Esophagus squamous epithelium (tissue), 5 donors: Measurements from ENCODE around the gene LRRTM3. TPM values are rescaled to one million over a fixed set of nuclear protein-coding genes. Genes with fewer than 3 reads are reported as not detected.

ENCODE experiments used
- DNase-seq: peaks from one replicate; lab custom pipeline; 2025; lab: John Stamatoyannopoulos, UW
- H3K27ac ChIP-seq, 4 donors: fragments of 200-600 bp; sonication (generic); one replicate each; pipeline ENCODE4 v1.5.1; 2016 to 2019; ENCODE audit warnings: mild to moderate bottlenecking in 1 of 4
- H3K27me3 ChIP-seq, 4 donors: fragments of 200-600 bp; sonication (generic); 1 replicate in 3 of 4; 2 replicates in 1 of 4; pipeline versions ENCODE4 v1.5.1 to v1.6.0; 2017 to 2021; ENCODE audit warnings: antibody characterized with exemption in 1 of 4
- H3K36me3 ChIP-seq, 3 donors: fragments of 200-600 bp; sonication (generic); one replicate each; pipeline ENCODE4 v1.5.1; 2016 to 2019
- H3K4me1 ChIP-seq, 3 donors: fragments of 200-600 bp; sonication (generic); one replicate each; pipeline ENCODE4 v1.5.1; 2017 to 2019
- H3K4me3 ChIP-seq, 4 donors: fragments of 200-600 bp; sonication (generic); 1 replicate in 3 of 4; 2 replicates in 1 of 4; pipeline ENCODE4 v1.5.1; 2016 to 2019; ENCODE audit warnings: mild to moderate bottlenecking in 2 of 4, moderate library complexity in 1 of 4
- H3K9me3 ChIP-seq, 3 donors: fragments of 200-600 bp; sonication (generic); one replicate each; pipeline ENCODE4 v1.5.1; 2016 to 2019
- POLR2A ChIP-seq, 4 donors: fragments of 450-650 bp; IDR thresholded peaks; one replicate each; pipeline ENCODE4 v1.6.1; 2017; ENCODE audit warnings: antibody characterized with exemption in 4 of 4, mild to moderate bottlenecking in 4 of 4, moderate library complexity in 3 of 4
- WGBS, 2 donors: methylation state at CpG; one replicate each; pipeline ENCODE4 v1.1.5; 2018; 5-methylcytosine and 5-hydroxymethylcytosine counted together
- intact Hi-C: fragments of 100-400 bp; cut with DNase I; formaldehyde crosslinking; loops from one replicate; pipeline ENCODE4 v1.15.0; 2022
- total RNA-seq, 4 donors: library from RNA; depleted of rRNA; stranded (reverse); fragments of >200 nt; gene quantifications; one replicate each; pipeline ENCODE4 v1.1.0, GENCODE V29; 2016
- TF ChIP-seq, protein P1 (sequence below), 6 experiments: fragments of 450-650 bp in 4 of 6; fragments of 200-600 bp in 2 of 6; sonication (generic) in 2 of 6; IDR thresholded peaks; one replicate each; pipeline ENCODE4 v1.5.1; 2016 to 2019; ENCODE audit warnings: antibody characterized with exemption in 6 of 6, mild to moderate bottlenecking in 4 of 6, moderate library complexity in 4 of 6
- donor health status: DM: yes; HTN: yes; CAD: no.

The LRRTM3 gene
- total RNA-seq, result under 1 TPM in 1 of 4 donors, not detected in 3; under 0.01 TPM

DNA sequence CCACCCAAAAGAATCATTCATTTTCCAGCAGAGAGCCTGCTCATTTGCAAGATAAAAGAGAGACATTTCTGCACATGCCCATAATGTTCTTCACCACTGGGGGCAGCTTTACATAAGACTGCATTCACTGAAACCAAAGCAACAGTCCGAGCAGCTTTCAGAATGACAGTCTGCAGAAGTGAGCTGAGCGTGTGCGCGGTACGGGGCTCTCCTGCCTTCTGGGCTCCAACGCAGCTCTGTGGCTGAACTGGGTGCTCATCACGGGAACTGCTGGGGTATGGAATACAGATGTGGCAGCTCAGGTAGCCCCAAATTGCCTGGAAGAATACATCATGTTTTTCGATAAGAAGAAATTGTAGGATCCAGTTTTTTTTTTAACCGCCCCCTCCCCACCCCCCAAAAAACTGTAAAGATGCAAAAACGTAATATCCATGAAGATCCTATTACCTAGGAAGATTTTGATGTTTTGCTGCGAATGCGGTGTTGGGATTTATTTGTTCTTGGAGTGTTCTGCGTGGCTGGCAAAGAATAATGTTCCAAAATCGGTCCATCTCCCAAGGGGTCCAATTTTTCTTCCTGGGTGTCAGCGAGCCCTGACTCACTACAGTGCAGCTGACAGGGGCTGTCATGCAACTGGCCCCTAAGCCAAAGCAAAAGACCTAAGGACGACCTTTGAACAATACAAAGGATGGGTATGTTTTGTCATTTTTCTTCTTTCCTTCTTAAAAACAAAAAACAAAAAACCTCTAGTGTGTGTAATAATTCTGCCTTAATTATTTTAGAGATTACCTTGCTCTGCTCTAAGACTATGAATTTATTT is at the start of gene LRRTM3:
Gene LRRTM3, plus strand, starts transcription at position 141 of the 820 bp plus-strand sequence.
- Histone ChIP-seq H3K4me1 (peaks cover 0 to 11% (median 0%) of the 10 kb centered on the region in 3 donors), H3K36me3 (no peaks in the 10 kb centered on the region), H3K27ac (no peak within 1 kb of the TSS), H3K27me3 (peaks cover 0 to 51% (median 0%) of the 10 kb centered on the region in 4 donors), H3K4me3 (peak within 1 kb of the TSS in 2 of 4 donors; percentile 12 to 33), H3K9me3 (no peaks in the 10 kb centered on the region)
- no peak for TF ChIP-seq POLR2A (IDR thresholded peaks at IDR 0.05)
- TF ChIP-seq, protein P1, sequence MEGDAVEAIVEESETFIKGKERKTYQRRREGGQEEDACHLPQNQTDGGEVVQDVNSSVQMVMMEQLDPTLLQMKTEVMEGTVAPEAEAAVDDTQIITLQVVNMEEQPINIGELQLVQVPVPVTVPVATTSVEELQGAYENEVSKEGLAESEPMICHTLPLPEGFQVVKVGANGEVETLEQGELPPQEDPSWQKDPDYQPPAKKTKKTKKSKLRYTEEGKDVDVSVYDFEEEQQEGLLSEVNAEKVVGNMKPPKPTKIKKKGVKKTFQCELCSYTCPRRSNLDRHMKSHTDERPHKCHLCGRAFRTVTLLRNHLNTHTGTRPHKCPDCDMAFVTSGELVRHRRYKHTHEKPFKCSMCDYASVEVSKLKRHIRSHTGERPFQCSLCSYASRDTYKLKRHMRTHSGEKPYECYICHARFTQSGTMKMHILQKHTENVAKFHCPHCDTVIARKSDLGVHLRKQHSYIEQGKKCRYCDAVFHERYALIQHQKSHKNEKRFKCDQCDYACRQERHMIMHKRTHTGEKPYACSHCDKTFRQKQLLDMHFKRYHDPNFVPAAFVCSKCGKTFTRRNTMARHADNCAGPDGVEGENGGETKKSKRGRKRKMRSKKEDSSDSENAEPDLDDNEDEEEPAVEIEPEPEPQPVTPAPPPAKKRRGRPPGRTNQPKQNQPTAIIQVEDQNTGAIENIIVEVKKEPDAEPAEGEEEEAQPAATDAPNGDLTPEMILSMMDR (IDR thresholded peaks at IDR 0.05), result peak in 5 of 6 experiments; percentile 26 to 48 (median 34)
- 5 to 6% methylated on average over 15 to 16 of the region's 16 CpGs for WGBS, 2 donors
- intact Hi-C loops, result no loop called here
- DNase-seq, result no peak

- no peaks in the 10 kb centered on the region for H3K4me1 ChIP-seq
- 50 to 55% methylated on average over 2 of the region's 2 CpGs for WGBS, 2 donors
- H3K4me3 ChIP-seq, result no peak overlapping the region
- TF ChIP-seq, protein P1 (IDR thresholded peaks at IDR 0.05), result no peak
- no peak for TF ChIP-seq POLR2A (IDR thresholded peaks at IDR 0.05)
- no peaks in the 10 kb centered on the region for H3K9me3 ChIP-seq
- no peak overlapping the region for H3K27ac ChIP-seq
- H3K36me3 ChIP-seq, result no peaks in the 10 kb centered on the region
- DNase-seq, result no peak
- intact Hi-C loops, result no loop called here
- no peaks in the 10 kb centered on the region for H3K27me3 ChIP-seq
These were observed 48.5 kb upstream of the LRRTM3 start for GRCh38 chr10:66877361-66877760.

GRCh38 chr10:66880292-66880691 is 45.5 kb upstream of the LRRTM3 start:
- no peaks in the 10 kb centered on the region for H3K4me1 ChIP-seq
- no peaks in the 10 kb centered on the region for H3K36me3 ChIP-seq
- no peak overlapping the region for H3K4me3 ChIP-seq
- WGBS, 2 donors, result 57 to 80% methylated on average over 1 of the region's 1 CpG
- H3K27ac ChIP-seq, result no peak overlapping the region
- TF ChIP-seq POLR2A (IDR thresholded peaks at IDR 0.05), result no peak
- TF ChIP-seq, protein P1 (IDR thresholded peaks at IDR 0.05), result no peak
- no peaks in the 10 kb centered on the region for H3K27me3 ChIP-seq
- no peaks in the 10 kb centered on the region for H3K9me3 ChIP-seq
- no peak for DNase-seq
- intact Hi-C loops, result no loop called here

DNA sequence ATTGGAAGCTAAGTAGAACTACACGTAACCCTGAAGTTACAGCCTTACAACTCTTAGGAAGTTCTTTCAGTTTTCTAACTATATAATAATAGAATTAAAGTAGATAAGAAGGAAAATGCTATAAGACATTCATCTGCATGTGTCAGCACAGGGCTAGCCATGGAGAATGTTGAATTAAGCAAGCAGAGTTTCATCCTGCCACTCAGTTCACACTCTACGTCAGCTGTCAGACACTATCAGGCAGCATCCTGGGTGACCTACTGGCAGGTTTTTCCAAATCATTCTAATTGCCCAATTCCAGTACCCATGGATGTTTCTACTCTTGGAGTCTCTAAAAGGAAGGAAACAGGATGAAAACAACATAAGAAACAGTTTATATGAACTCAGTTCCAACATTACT is 45.0 kb upstream of the LRRTM3 start:
- H3K9me3 ChIP-seq, result no peaks in the 10 kb centered on the region
- intact Hi-C loops, result no loop called here
- TF ChIP-seq POLR2A (IDR thresholded peaks at IDR 0.05), result no peak
- TF ChIP-seq, protein P1 (IDR thresholded peaks at IDR 0.05), result no peak
- H3K27ac ChIP-seq, result no peak overlapping the region
- no peak for DNase-seq
- H3K27me3 ChIP-seq, result no peaks in the 10 kb centered on the region
- no peak overlapping the region for H3K4me3 ChIP-seq
- H3K4me1 ChIP-seq, result no peaks in the 10 kb centered on the region
- no peaks in the 10 kb centered on the region for H3K36me3 ChIP-seq
- WGBS, 2 donors, result 86 to 97% methylated on average over 2 of the region's 2 CpGs

DNA sequence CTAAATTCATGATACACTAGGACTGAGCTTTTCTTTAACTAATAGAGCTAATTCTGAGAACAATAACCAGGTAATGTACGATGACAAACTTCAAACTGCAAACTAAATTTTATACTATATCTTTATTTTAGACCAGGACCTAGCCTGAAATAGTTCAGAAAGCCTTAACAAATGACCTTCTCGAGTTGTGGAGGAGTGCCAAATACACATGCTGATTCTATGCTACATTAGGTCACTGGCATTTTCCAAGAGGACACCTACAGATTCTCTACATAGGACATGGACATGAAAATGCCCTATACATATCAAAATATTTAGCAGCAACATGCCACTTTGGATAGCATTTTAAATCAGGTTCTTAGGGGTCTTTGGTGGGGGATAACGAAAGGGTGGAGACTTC is 44.0 kb upstream of the LRRTM3 start:
- no peak overlapping the region for H3K4me3 ChIP-seq
- 44 to 52% methylated on average over 3 of the region's 3 CpGs for WGBS, 2 donors
- no peak overlapping the region for H3K27ac ChIP-seq
- DNase-seq, result no peak
- H3K36me3 ChIP-seq, result no peaks in the 10 kb centered on the region
- intact Hi-C loops, result no loop called here
- no peaks in the 10 kb centered on the region for H3K27me3 ChIP-seq
- H3K4me1 ChIP-seq, result no peaks in the 10 kb centered on the region
- TF ChIP-seq, protein P1 (IDR thresholded peaks at IDR 0.05), result no peak
- TF ChIP-seq POLR2A (IDR thresholded peaks at IDR 0.05), result no peak
- H3K9me3 ChIP-seq, result no peaks in the 10 kb centered on the region
